SH-SY5Y (cell line): ENCODE results near the gene PNMA8B.

ENCODE experiments used
- GATA2 ChIP-seq: IDR thresholded peaks from 2 replicates; pipeline ENCODE4 v1.6.1; 2011; ENCODE audit warnings: mild to moderate bottlenecking, low read depth, low read length
- GATA3 ChIP-seq: IDR thresholded peaks from 2 replicates; pipeline ENCODE4 v1.6.1; 2011; ENCODE audit warnings: low read depth, mild to moderate bottlenecking, low read length, moderate library complexity

DNA sequence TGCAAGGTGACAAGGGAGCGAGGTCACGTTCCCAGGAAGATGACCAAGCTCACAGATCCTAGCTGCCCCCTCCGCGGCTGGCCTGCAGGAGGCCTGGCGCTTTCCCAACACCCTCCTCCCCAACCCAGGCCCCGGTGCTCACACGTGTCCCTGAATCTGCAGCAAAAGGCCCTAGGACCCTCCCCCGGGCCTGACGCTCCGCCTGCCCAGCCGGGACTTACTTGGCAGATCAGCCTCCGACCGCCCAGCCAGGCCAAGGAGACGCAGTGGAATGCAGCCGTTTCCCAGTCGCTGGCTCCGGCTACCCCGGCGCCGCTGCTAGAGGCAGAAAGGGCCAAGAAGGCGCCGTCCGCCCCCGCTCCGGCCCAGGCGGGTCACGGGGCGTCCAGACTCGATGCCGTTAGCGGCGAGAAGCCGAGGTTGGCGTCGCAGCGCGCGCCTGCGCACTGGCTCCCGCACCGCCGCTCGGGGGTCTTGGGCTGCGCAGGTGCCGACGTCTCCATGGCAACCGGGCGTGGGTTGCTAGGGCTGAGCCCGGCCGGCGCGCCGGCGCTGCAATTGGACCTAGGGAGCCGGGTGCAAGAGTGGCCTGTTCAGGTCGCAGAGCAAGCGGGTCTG is 24.4 kb downstream of the PNMA8B start, which contains the start of gene PNMA8A:
- TF ChIP-seq GATA3 (no peak), GATA2 (no peak)
